ENCODE results near the gene TBC1D4.

- TF ChIP-seq CTCF (IDR thresholded peaks at IDR 0.05) (no peak), POLR2AphosphoS5 (IDR thresholded peaks at IDR 0.05; ENCODE audit: low read depth, low read length) (no peak), REST (IDR thresholded peaks at IDR 0.05; ENCODE audit: insufficient read depth in 1 of 2, low read depth in 2 of 2, low read length in 1 of 2) (no peak)
Measured at GRCh38 chr13:75327135-75327510, 154.8 kb downstream of the TBC1D4 start.

All from Panc1 (cell line).